NCI-H2107 treated with DMSO at 0.1 percent for 48 hours (cell line): ENCODE data around the gene DLG2.
"Not testable (repeated sequence)": the region's sequence is repeated elsewhere in the genome, so short reads cannot be mapped to it uniquely, and the experiment has no call there.

Source experiments
- DNase-seq: peaks from one replicate; lab custom pipeline; 2025; ENCODE audit not compliant: unreplicated experiment; lab: John Stamatoyannopoulos, UW

Gene DLG2

GRCh38 chr11:85475660-85476517 lies 151.3 kb downstream of the DLG2 start:
- no peak for DNase-seq

GRCh38 chr11:85472953-85473352 lies 154.2 kb downstream of the DLG2 start:
- DNase-seq, result no peak

GRCh38 chr11:85464283-85464682 lies 162.9 kb downstream of the DLG2 start:
- DNase-seq, result no peak

DNA sequence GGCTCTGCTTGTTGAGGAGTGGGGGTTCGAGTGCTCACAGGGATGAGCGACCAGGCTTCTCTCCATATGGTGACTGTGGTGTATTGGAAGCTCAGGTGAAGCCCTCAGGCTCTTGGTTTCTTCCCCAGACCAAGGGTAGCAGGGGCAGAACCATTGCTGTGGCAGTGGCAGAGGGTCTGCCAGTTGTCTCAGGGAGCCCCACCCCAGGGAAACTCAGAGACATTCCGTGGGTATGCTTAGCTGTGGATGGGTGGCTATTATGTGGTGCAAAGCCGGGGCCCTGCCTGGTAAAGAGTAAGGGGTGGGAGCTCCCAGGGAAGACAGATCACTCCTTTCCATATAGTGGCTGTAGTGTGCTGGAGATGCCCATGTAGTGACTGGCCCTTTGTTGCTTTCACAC lies 167.8 kb downstream of the DLG2 start:
- no peak for DNase-seq

DNA sequence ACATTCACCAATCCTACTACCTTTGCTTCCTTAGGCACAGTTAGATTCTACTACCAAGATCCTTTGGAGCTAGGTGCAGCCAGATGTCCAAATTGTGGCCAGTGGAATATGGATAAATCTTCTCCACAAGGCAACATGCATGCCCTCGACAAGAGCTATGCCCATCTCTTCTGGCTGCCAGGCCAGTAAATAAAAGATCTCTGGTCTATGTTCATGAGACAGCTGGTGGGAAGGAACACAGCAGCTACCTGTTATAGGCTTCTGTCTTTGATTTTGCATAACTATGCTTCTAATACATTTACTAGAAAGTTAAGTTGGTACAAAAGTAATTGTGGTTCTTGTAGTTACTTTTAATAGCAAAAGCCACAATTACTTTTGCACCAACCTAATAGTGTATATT lies 182.7 kb downstream of the DLG2 start:
- DNase-seq, result no peak

DNA sequence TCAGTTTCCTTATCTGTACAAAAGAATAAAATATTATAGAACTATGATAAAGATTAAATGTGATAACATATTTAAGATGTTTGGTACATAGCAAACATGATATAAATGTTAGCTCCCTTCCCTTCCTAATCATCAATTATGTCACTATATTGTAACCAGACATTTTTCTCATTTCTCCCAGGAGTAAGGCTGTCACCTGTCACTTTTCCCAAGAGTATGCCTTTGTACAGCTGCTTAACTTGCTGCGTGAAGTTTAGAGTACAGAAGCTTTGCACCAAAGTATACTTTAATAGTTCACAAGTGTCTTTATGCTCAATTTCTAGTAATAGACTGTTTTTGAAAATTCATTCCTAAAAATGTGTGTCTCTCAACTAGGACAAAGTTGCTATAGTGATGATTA lies 186.9 kb downstream of the DLG2 start:
- no peak for DNase-seq

GRCh38 chr11:85438328-85438727 lies 188.8 kb downstream of the DLG2 start:
- DNase-seq, result no peak

DNA sequence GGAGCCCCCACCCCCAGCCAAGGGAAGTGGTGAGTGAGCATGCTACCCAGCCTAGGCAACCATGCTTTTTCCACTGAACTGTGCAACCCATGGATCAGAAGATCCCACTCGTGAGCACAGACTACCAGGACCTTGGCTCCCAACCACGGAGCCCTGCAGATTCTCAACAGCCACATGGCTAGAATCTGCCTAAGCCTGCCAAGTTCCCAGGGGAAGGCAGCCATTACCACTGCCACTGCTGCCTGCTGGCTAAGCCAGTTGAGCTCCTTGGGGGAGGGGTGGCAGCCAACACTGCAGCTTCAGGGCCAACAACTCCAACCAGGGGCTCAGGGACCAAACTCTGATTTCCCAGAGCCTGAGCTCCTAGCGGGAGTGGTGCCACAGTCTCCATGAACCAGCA lies 195.8 kb downstream of the DLG2 start:
- DNase-seq, result no peak

- no peak for DNase-seq
These were observed 203.3 kb downstream of the DLG2 start for GRCh38 chr11:85423794-85424193.

DNA sequence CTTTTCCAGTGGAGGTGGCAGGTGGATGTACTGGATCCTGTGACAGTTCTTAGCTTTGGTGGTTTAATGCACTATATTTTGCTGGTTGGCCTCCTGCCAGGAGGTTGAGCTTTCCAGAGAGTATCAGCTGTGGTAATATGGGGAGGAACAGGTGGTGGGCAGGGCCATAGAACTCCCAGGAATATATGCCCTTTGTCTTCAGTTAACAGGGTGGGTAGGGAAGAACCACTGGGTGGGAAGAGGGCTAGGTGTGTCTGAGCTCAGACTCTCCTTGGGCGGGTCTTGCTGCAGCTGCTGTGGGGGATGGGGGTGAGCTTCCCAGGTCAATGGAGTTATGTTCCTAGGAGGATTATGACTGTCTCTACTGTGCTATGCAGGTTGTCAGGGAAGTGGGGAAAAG lies 203.8 kb downstream of the DLG2 start:
- no peak for DNase-seq

DNA sequence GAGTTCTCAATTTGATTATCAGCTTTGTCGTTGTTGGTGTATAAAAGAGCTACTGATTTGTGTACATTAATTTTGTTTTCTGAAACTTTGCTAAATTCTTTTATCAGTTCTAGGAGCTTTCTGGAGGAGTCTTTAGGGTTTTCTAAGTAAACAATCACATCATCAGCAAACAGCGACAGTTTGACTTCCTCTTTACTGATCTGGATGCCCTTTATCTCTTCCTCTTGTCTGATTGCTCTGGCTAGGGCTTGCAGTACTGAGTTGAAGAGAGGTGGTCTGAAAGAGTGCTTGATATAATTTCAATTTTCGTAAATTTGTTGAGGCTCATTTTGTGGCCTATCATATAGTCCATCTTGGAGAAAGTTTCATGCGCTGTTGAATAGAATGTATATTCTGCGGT lies 213.0 kb downstream of the DLG2 start:
- DNase-seq, result no peak

- no peak for DNase-seq
These were observed 219.5 kb downstream of the DLG2 start for GRCh38 chr11:85407648-85408047.

- no peak for DNase-seq
These were observed 220.3 kb downstream of the DLG2 start for GRCh38 chr11:85406841-85407240.

GRCh38 chr11:85406316-85406715 lies 220.8 kb downstream of the DLG2 start:
- no peak for DNase-seq

GRCh38 chr11:85395515-85396055 lies 231.6 kb downstream of the DLG2 start:
- not testable (repeated sequence) for DNase-seq

DNA sequence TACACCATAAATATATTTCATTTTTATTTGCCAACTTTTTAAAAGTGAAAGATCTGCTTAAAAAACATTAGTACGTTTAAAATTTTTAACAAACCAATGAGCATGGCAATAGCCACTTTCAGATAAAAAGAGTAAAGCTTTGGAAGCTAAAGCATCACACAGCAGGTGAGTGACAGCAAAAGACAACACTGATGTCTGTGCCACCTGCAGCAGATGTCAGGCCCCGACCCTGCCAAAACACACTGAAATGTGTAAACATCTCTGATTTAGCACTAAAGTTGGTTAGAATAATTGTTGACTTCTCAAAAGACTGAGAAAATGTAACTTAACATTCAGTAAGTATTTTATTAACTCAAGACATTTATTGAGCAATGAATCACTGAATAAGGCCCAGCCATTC lies 232.9 kb downstream of the DLG2 start:
- DNase-seq, result no peak

DNA sequence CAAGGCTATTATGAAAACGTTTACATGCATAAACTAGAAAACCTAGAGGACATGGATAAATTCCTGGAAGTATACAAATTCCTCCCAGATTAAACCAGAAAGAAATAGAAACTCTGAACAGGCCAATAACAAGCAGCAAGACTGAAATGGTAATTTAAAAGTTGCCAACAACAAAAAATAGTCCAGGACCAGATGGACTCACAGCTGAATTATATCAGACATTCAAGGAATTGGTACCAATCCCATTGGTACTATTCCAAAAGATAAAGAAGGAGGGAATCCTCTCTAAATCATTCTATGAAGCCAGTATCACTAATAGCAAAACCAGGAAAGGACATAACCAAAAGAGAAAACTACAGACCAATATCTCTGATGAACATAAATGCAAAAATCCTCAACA lies 236.0 kb downstream of the DLG2 start:
- no peak for DNase-seq

GRCh38 chr11:85385547-85385946 lies 241.6 kb downstream of the DLG2 start:
- no peak for DNase-seq

DNA sequence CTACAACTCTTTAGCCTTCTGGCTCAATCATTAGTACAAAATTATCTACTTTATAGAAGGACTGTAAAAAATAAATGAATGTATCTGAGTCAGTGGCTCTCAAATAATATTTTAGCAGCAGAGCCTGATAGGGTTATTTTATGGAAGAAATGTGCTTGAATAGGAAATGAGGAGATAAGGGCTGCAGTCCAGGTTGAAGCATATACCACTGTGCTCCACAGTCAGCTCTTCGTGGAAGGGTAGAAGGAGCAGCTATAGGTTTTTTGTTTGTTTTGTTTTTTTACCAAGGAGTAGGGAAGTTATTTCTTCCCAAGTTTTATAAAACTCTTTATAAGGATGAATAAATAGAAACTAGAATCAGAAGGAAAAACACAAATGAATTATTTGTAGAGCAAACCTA lies 242.0 kb downstream of the DLG2 start:
- no peak for DNase-seq

DNA sequence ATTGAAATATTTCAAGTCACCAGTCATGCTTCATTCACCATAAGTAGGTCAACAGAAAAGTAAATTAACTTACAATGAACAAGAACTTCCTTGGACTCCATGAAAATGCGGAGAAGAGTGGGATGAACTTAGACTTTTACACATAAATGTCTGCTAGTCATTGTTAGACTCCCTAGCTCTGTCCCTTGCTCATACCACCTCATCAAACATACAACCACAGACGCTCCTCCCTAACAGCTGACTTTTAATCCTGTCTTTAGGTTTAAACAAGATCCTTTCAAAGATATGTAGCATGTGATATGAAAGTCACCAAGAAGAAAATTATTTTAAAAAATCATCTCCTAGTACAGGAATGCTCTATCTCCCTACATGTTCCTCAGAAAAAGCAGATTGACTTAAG lies 248.1 kb downstream of the DLG2 start:
- no peak for DNase-seq

GRCh38 chr11:85377901-85378300 lies 249.2 kb downstream of the DLG2 start:
- DNase-seq, result no peak

- no peak for DNase-seq
These were observed 267.3 kb downstream of the DLG2 start for GRCh38 chr11:85359859-85360258.

- DNase-seq, result no peak
These were observed 271.2 kb downstream of the DLG2 start for GRCh38 chr11:85355921-85356320.
